GM20431 (cell line): ENCODE data around the gene SOX5.

Experiments
- in situ Hi-C: fragments of 300-500 bp; cut with MseI, MboI; formaldehyde crosslinking; loops from one replicate; pipeline ENCODE4 v1.15.0; 2020; ENCODE audit warnings: low sequenced_read_pairs; ENCODE audit not compliant: unreplicated experiment

SOX5 gene

GRCh38 chr12:23564451-23565152 lies 384.9 kb downstream of the SOX5 start:
- in situ Hi-C loops, result no loop called here

GRCh38 chr12:23561364-23562345 lies 387.8 kb downstream of the SOX5 start:
- in situ Hi-C loops, result no loop called here

- in situ Hi-C loops, result no loop called here
Measured at GRCh38 chr12:23560611-23561010, 388.9 kb downstream of the SOX5 start.

- in situ Hi-C loops, result no loop called here
Measured at GRCh38 chr12:23559268-23559753, 390.2 kb downstream of the SOX5 start.

GRCh38 chr12:23556661-23557060 lies 392.8 kb downstream of the SOX5 start:
- in situ Hi-C loops, result no loop called here

- in situ Hi-C loops, result no loop called here
Measured at GRCh38 chr12:23555825-23556207, 393.7 kb downstream of the SOX5 start.

- in situ Hi-C loops, result no loop called here
Measured at GRCh38 chr12:23555180-23555824, 394.2 kb downstream of the SOX5 start.

- in situ Hi-C loops, result no loop called here
Measured at GRCh38 chr12:23552417-23552816, 397.1 kb downstream of the SOX5 start.

GRCh38 chr12:23550753-23551152 lies 398.7 kb downstream of the SOX5 start:
- in situ Hi-C loops, result no loop called here

GRCh38 chr12:23548742-23549141 lies 400.7 kb downstream of the SOX5 start:
- in situ Hi-C loops, result no loop called here

- in situ Hi-C loops, result no loop called here
Measured at GRCh38 chr12:23546756-23547155, 402.7 kb downstream of the SOX5 start.

GRCh38 chr12:23543767-23544166 lies 405.7 kb downstream of the SOX5 start:
- in situ Hi-C loops, result no loop called here

- in situ Hi-C loops, result no loop called here
Measured at GRCh38 chr12:23542187-23542586, 407.3 kb downstream of the SOX5 start.

GRCh38 chr12:23540572-23540971 lies 408.9 kb downstream of the SOX5 start:
- in situ Hi-C loops, result no loop called here

GRCh38 chr12:23536293-23536692 lies 413.2 kb downstream of the SOX5 start:
- in situ Hi-C loops, result no loop called here

- in situ Hi-C loops, result no loop called here
Measured at GRCh38 chr12:23535441-23535840, 414.0 kb downstream of the SOX5 start.

GRCh38 chr12:23534196-23534595 lies 415.3 kb downstream of the SOX5 start:
- in situ Hi-C loops, result no loop called here

- in situ Hi-C loops, result no loop called here
Measured at GRCh38 chr12:23533699-23534098, 415.8 kb downstream of the SOX5 start.

GRCh38 chr12:23533265-23533664 lies 416.2 kb downstream of the SOX5 start:
- in situ Hi-C loops, result no loop called here

- in situ Hi-C loops, result no loop called here
Measured at GRCh38 chr12:23528316-23528715, 421.2 kb downstream of the SOX5 start.
